ENCODE measurements around the gene FAR2. TPM values are rescaled to one million over a fixed set of nuclear protein-coding genes. Genes with fewer than 3 reads are reported as not detected.

Gene FAR2
- total and polyA plus RNA-seq, 4 donors: 0.81 to 7.6 (median 3.1) TPM

GRCh38 chr12:29301114-29301513 lies 152.0 kb downstream of the FAR2 start:
- Histone ChIP-seq H3K27ac (ENCODE audit: low read depth in 1 of 2, low read length in 2 of 2) (no peak overlapping the region), H3K27me3 (ENCODE audit: control insufficient read depth in 4 of 4, insufficient read depth in 4 of 4, low read length in 3 of 4) (no peaks in the 10 kb centered on the region), H3K9me3 (ENCODE audit: control insufficient read depth in 4 of 4, low read length in 3 of 4) (no peaks in the 10 kb centered on the region), H3K36me3 (ENCODE audit: control insufficient read depth in 4 of 4, insufficient read depth in 3 of 4, low read depth in 1 of 4, low read length in 3 of 4) (no peaks in the 10 kb centered on the region), H3K4me3 (ENCODE audit: low read depth in 1 of 3, low read length in 3 of 3) (no peak overlapping the region), H3K9ac (ENCODE audit: low read depth in 1 of 2, low read length in 2 of 2) (no peak overlapping the region), H3K4me1 (ENCODE audit: control insufficient read depth in 4 of 4, insufficient read depth in 4 of 4, low read length in 3 of 4) (no peaks in the 10 kb centered on the region)
- 96% methylated on average over 3 of the region's 3 CpGs for WGBS
- TF ChIP-seq REST (IDR thresholded peaks at IDR 0.05) (no peak), HNF4A (conservative IDR thresholded peaks at IDR 0.05) (no peak), RAD21 (IDR thresholded peaks at IDR 0.05) (no peak), CTCF (IDR thresholded peaks at IDR 0.05; ENCODE audit: low read depth, low read length, missing input control) (no peak)
- no peak for DNase-seq (ENCODE audit: low spot score)

GRCh38 chr12:29304388-29304787 lies 155.3 kb downstream of the FAR2 start:
- no peak for TF ChIP-seq GABPA (IDR thresholded peaks at IDR 0.05 in 1 of 2, conservative IDR thresholded peaks at IDR 0.05 in 1 of 2)
- no peak for TF ChIP-seq FOXA1 (IDR thresholded peaks at IDR 0.05)
- TF ChIP-seq HNF4A (conservative IDR thresholded peaks at IDR 0.05): no peak
- TF ChIP-seq FOXA2 (IDR thresholded peaks at IDR 0.05): no peak
- no peak for TF ChIP-seq ZBTB33 (IDR thresholded peaks at IDR 0.05)
- TF ChIP-seq HNF4G (IDR thresholded peaks at IDR 0.05): no peak
- TF ChIP-seq CTCF (IDR thresholded peaks at IDR 0.05; ENCODE audit: low read depth, low read length, missing input control): no peak
- no peak for TF ChIP-seq EGR1 (IDR thresholded peaks at IDR 0.05; ENCODE audit: low read depth in 2 of 2)
- no peaks in the 10 kb centered on the region for H3K36me3 ChIP-seq (ENCODE audit: control insufficient read depth in 4 of 4, insufficient read depth in 3 of 4, low read depth in 1 of 4, low read length in 3 of 4)
- DNase-seq (ENCODE audit: low spot score): no peak
- H3K4me3 ChIP-seq (ENCODE audit: low read depth in 1 of 3, low read length in 3 of 3): no peak overlapping the region
- H3K9me3 ChIP-seq (ENCODE audit: control insufficient read depth in 4 of 4, low read length in 3 of 4): no peaks in the 10 kb centered on the region
- no peaks in the 10 kb centered on the region for H3K27me3 ChIP-seq (ENCODE audit: control insufficient read depth in 4 of 4, insufficient read depth in 4 of 4, low read length in 3 of 4)
- no peak overlapping the region for H3K9ac ChIP-seq (ENCODE audit: low read depth in 1 of 2, low read length in 2 of 2)
- no peaks in the 10 kb centered on the region for H3K4me1 ChIP-seq (ENCODE audit: control insufficient read depth in 4 of 4, insufficient read depth in 4 of 4, low read length in 3 of 4)
- no peak overlapping the region for H3K27ac ChIP-seq (ENCODE audit: low read depth in 1 of 2, low read length in 2 of 2)
